Renal cortex interstitium (tissue), 15 donors: Measurements from ENCODE around the gene RPL4. TPM values are rescaled to one million over a fixed set of nuclear protein-coding genes. Genes with fewer than 3 reads are reported as not detected.

ENCODE experiments used
- DNase-seq, 11 donors: peaks; one replicate each; pipeline ENCODE4 v3.0.0-alpha.2; 2013; ENCODE audit warnings: low read depth in 9 of 11, low spot score in 4 of 11; ENCODE audit errors: extremely low read depth in 1 of 11
- long read RNA-seq, 16 experiments: transcript quantifications; one replicate each; lab custom pipeline, GENCODE V29; 2026
- polyA plus RNA-seq, 3 donors: library from polyadenylated mRNA; unstranded; fragments of 120-200 nt; gene quantifications; one replicate each; pipeline ENCODE4 v1.2.1, GENCODE V29; 2013; ENCODE audit not compliant: insufficient read length in 3 of 3

RPL4 gene
- polyA plus RNA-seq, result 1,000 to 10,000 TPM; 3,551 to 3,829 (median 3,692) TPM
- long read RNA-seq, donor 1, transcript RPL4-213 (4 exons, 819 nt), result minor isoform, 10 of 1,148 reads
- long read RNA-seq, donor 1, transcript RPL4-210 (6 exons, 1,099 nt), result minor isoform, 15 of 1,148 reads
- long read RNA-seq, donor 1, transcript RPL4-201 (10 exons, 2,769 nt), result major isoform, 592 of 1,148 reads
- long read RNA-seq, donor 1, transcript RPL4-211 (2 exons, 593 nt), result minor isoform, 12 of 1,148 reads
- long read RNA-seq, donor 1, partial matches to known transcripts, result 462 of 1,148 reads
- long read RNA-seq, donor 1, other reads (novel, unspliced or antisense), result 52 of 1,148 reads
- long read RNA-seq, donor 2, transcript RPL4-213 (4 exons, 819 nt), result minor isoform, 10 of 1,075 reads
- long read RNA-seq, donor 2, transcript RPL4-212 (5 exons, 817 nt), result minor isoform, 18 of 1,075 reads
- long read RNA-seq, donor 2, transcript RPL4-210 (6 exons, 1,099 nt), result minor isoform, 9 of 1,075 reads
- long read RNA-seq, donor 2, transcript RPL4-201 (10 exons, 2,769 nt), result major isoform, 485 of 1,075 reads
- long read RNA-seq, donor 2, partial matches to known transcripts, result 507 of 1,075 reads
- long read RNA-seq, donor 2, other reads (novel, unspliced or antisense), result 39 of 1,075 reads
- long read RNA-seq, donor 3, transcript RPL4-210 (6 exons, 1,099 nt), result minor isoform, 21 of 2,198 reads
- long read RNA-seq, donor 3, transcript RPL4-213 (4 exons, 819 nt), result minor isoform, 35 of 2,198 reads
- long read RNA-seq, donor 3, transcript RPL4-212 (5 exons, 817 nt), result minor isoform, 14 of 2,198 reads
- long read RNA-seq, donor 3, transcript RPL4-201 (10 exons, 2,769 nt), result major isoform, 1,238 of 2,198 reads
- long read RNA-seq, donor 3, partial matches to known transcripts, result 775 of 2,198 reads
- long read RNA-seq, donor 3, other reads (novel, unspliced or antisense), result 103 of 2,198 reads
- long read RNA-seq, donor 4, transcript RPL4-212 (5 exons, 817 nt), result minor isoform, 25 of 1,323 reads
- long read RNA-seq, donor 4, transcript RPL4-213 (4 exons, 819 nt), result minor isoform, 24 of 1,323 reads
- long read RNA-seq, donor 4, transcript RPL4-201 (10 exons, 2,769 nt), result major isoform, 775 of 1,323 reads
- long read RNA-seq, donor 4, transcript RPL4-210 (6 exons, 1,099 nt), result minor isoform, 15 of 1,323 reads
- long read RNA-seq, donor 4, partial matches to known transcripts, result 440 of 1,323 reads
- long read RNA-seq, donor 4, other reads (novel, unspliced or antisense), result 37 of 1,323 reads
- long read RNA-seq, donor 5, result 0 reads
- long read RNA-seq, donor 6, transcript RPL4-213 (4 exons, 819 nt), result minor isoform, 33 of 1,411 reads
- long read RNA-seq, donor 6, transcript RPL4-212 (5 exons, 817 nt), result minor isoform, 5 of 1,411 reads
- long read RNA-seq, donor 6, transcript RPL4-201 (10 exons, 2,769 nt), result major isoform, 678 of 1,411 reads
- long read RNA-seq, donor 6, transcript RPL4-210 (6 exons, 1,099 nt), result minor isoform, 9 of 1,411 reads
- long read RNA-seq, donor 6, partial matches to known transcripts, result 634 of 1,411 reads
- long read RNA-seq, donor 6, other reads (novel, unspliced or antisense), result 49 of 1,411 reads
- long read RNA-seq, donor 7, transcript RPL4-201 (10 exons, 2,769 nt), result major isoform, 1,070 of 2,061 reads
- long read RNA-seq, donor 7, transcript RPL4-210 (6 exons, 1,099 nt), result minor isoform, 23 of 2,061 reads
- long read RNA-seq, donor 7, transcript RPL4-213 (4 exons, 819 nt), result minor isoform, 30 of 2,061 reads
- long read RNA-seq, donor 7, transcript RPL4-212 (5 exons, 817 nt), result minor isoform, 16 of 2,061 reads
- long read RNA-seq, donor 7, partial matches to known transcripts, result 797 of 2,061 reads
- long read RNA-seq, donor 7, other reads (novel, unspliced or antisense), result 109 of 2,061 reads
- long read RNA-seq, donor 8, result 0 reads
- long read RNA-seq, donor 9, transcript RPL4-212 (5 exons, 817 nt), result minor isoform, 8 of 1,598 reads
- long read RNA-seq, donor 9, transcript RPL4-213 (4 exons, 819 nt), result minor isoform, 16 of 1,598 reads
- long read RNA-seq, donor 9, transcript RPL4-201 (10 exons, 2,769 nt), result major isoform, 820 of 1,598 reads
- long read RNA-seq, donor 9, transcript RPL4-210 (6 exons, 1,099 nt), result minor isoform, 11 of 1,598 reads
- long read RNA-seq, donor 9, partial matches to known transcripts, result 661 of 1,598 reads
- long read RNA-seq, donor 9, other reads (novel, unspliced or antisense), result 75 of 1,598 reads
- long read RNA-seq, donor 10, transcript RPL4-210 (6 exons, 1,099 nt), result minor isoform, 25 of 1,792 reads
- long read RNA-seq, donor 10, transcript RPL4-213 (4 exons, 819 nt), result minor isoform, 27 of 1,792 reads
- long read RNA-seq, donor 10, transcript RPL4-212 (5 exons, 817 nt), result minor isoform, 18 of 1,792 reads
- long read RNA-seq, donor 10, transcript RPL4-201 (10 exons, 2,769 nt), result major isoform, 898 of 1,792 reads
- long read RNA-seq, donor 10, partial matches to known transcripts, result 739 of 1,792 reads
- long read RNA-seq, donor 10, other reads (novel, unspliced or antisense), result 80 of 1,792 reads
- long read RNA-seq, donor 11, transcript RPL4-201 (10 exons, 2,769 nt), result major isoform, 556 of 928 reads
- long read RNA-seq, donor 11, transcript RPL4-210 (6 exons, 1,099 nt), result minor isoform, 9 of 928 reads
- long read RNA-seq, donor 11, transcript RPL4-212 (5 exons, 817 nt), result minor isoform, 17 of 928 reads
- long read RNA-seq, donor 11, transcript RPL4-213 (4 exons, 819 nt), result minor isoform, 7 of 928 reads
- long read RNA-seq, donor 11, partial matches to known transcripts, result 281 of 928 reads
- long read RNA-seq, donor 11, other reads (novel, unspliced or antisense), result 52 of 928 reads
- long read RNA-seq, donor 12, transcript RPL4-201 (10 exons, 2,769 nt), result major isoform, 321 of 619 reads
- long read RNA-seq, donor 12, transcript RPL4-213 (4 exons, 819 nt), result minor isoform, 10 of 619 reads
- long read RNA-seq, donor 12, partial matches to known transcripts, result 266 of 619 reads
- long read RNA-seq, donor 12, other reads (novel, unspliced or antisense), result 12 of 619 reads
- long read RNA-seq, donor 13, result 0 reads
- long read RNA-seq, donor 14, transcript RPL4-212 (5 exons, 817 nt), result minor isoform, 15 of 1,568 reads
- long read RNA-seq, donor 14, transcript RPL4-201 (10 exons, 2,769 nt), result major isoform, 942 of 1,568 reads
- long read RNA-seq, donor 14, transcript RPL4-213 (4 exons, 819 nt), result minor isoform, 21 of 1,568 reads
- long read RNA-seq, donor 14, transcript RPL4-210 (6 exons, 1,099 nt), result minor isoform, 9 of 1,568 reads
- long read RNA-seq, donor 14, partial matches to known transcripts, result 507 of 1,568 reads
- long read RNA-seq, donor 14, other reads (novel, unspliced or antisense), result 69 of 1,568 reads
- long read RNA-seq, donor 15, transcript RPL4-212 (5 exons, 817 nt), result minor isoform, 5 of 805 reads
- long read RNA-seq, donor 15, transcript RPL4-210 (6 exons, 1,099 nt), result minor isoform, 9 of 805 reads
- long read RNA-seq, donor 15, transcript RPL4-213 (4 exons, 819 nt), result minor isoform, 9 of 805 reads
- long read RNA-seq, donor 15, transcript RPL4-201 (10 exons, 2,769 nt), result major isoform, 393 of 805 reads
- long read RNA-seq, donor 15, partial matches to known transcripts, result 354 of 805 reads
- long read RNA-seq, donor 15, other reads (novel, unspliced or antisense), result 31 of 805 reads
- long read RNA-seq, donor 16, transcript RPL4-212 (5 exons, 817 nt), result minor isoform, 20 of 3,596 reads
- long read RNA-seq, donor 16, transcript RPL4-201 (10 exons, 2,769 nt), result major isoform, 2,034 of 3,596 reads
- long read RNA-seq, donor 16, transcript RPL4-213 (4 exons, 819 nt), result minor isoform, 19 of 3,596 reads
- long read RNA-seq, donor 16, transcript RPL4-210 (6 exons, 1,099 nt), result minor isoform, 27 of 3,596 reads
- long read RNA-seq, donor 16, partial matches to known transcripts, result 1,243 of 3,596 reads
- long read RNA-seq, donor 16, other reads (novel, unspliced or antisense), result 238 of 3,596 reads

DNA sequence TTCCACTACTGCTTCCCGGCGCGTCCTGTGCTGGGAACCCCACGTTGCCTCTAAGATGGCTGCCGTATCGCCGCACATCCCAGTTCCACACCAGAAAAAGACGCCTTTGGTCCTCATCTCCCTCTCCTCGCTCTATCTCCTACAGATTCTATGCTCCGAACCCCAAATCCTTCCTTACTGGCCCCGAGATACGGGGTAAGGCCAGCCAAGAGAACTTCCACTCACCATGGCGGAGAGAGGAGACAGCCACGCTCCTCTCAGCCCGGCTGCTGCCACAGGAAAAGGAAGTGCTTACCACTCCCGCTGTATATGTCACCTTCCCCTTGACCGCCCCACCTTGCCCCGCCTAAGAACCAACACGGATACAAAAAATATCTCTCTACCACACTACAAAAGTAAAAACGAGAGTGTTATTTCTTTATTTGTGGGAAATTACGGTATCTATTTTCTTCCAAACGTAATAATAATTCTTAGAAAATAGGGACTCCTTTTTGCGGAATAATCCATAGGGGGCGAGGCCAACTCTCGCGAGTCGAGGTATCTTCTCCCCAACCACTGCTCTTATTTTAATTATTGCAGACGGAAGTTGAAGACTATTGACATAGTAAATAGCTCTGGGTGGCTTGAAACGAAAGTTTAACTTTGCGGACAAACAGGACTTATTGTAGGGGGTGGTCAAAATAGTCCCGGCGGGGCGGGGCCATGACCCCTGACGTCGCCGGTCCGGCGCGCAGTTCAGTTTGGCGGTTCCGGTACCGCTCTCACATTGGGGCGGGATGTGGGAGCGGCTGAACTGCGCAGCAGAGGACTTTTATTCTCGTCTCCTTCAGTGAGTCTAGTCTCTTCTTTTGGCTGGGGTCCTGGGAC is at the start of gene RPL4, which contains the start of gene ZWILCH:
TSS of gene RPL4 (minus strand) at position 293 of the 867 bp plus-strand sequence. CDS start at position 228, 65 bp downstream.
TSS of gene ZWILCH (plus strand) at position 764 of the 867 bp plus-strand sequence. CDS start at position 777, 13 bp downstream.
- DNase-seq, result peak; percentile 54 to 91 (median 71)

DNA sequence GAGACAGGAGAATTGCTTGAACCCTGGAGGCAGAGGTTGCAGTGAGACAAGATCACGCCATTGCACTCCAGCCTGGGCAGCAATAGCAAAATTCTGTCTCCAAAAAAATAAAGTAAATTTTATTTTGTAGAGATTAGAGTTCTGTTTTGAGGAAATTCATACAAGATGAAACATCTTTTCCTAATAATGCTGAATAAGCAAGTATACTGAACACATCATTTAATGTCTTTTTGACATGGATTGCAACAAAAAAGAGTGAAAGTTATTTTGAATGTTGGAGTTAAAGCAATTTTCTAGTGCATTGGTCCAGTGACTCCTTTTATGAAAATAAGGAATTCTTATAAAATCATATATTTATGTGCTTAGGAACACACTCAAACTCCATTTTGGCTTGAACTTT is 40.6 kb upstream of the RPL4 start:
- no peak for DNase-seq

DNA sequence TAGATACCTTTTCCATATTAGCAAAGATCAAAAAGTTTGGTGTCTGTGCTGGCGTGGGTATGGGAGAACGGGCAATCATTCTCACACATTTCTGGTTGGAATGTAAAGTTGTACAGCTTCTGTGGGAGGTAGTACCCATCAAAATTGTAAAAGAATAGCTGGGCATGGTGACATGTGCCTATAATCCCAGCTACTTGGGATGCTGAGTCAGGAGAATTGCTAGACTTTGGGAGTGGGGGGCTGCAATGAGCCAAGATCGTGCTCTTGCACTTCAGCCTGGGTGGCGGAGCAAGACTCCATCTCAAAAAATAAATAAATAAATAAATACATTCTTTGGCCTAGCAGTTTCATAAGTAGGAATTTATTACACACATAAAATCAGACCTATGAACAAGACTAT is 38.2 kb upstream of the RPL4 start:
- no peak for DNase-seq

DNA sequence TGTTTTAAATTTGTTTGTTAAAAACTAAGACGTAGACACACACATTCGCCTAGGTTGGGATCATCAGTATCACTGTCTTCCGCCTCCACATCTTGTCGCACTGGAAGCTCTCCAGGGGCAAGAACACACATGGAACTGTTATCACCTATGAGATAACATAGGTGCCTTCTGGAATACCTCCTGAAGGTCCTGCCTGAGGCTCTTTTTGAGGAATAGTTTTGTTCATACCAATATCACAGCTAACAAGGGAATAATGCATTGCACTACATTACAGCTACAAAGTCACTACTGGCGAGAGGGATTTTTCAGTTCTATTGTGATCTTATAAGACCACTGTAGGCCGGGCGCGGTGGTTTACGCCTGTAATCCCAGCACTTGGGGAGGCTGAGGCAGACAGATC is 30.4 kb upstream of the RPL4 start:
- DNase-seq, result no peak

DNA sequence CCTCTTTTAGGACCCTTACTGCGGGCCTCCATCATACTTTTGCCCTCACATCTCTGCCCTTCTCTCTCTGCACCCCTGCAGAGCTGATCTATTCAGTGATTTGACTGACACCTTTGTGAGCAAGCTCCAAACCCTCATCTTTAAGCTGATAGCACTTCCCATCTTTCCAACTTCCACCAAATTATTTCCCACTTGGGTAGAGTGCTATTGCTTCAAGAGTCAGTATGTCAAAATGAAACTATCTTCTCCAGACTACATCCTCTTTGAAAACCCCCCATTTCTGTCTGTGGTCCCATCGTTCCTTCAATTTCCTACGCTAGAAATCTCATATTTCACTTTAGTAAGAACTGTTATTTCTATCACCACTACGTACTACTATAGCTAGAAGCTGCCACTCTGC is 20.2 kb upstream of the RPL4 start:
- no peak for DNase-seq

DNA sequence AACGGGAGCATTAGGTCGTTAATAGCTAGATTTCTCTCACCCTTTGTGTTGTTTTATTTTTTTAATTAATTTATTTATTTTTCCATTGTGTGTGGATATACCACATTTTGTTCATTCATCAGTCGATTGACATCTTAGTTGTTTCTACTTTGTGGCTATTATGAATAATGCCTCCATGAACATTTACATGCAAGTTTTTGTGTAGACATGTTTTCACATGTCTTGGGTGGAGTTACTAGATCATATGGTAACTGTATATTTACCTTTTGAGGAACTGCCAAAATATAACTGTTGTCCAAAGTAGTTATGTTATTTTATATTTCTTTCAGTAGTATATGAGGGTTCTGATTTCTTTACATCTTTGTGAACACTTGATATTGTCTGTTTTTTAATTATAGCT is 19.3 kb upstream of the RPL4 start:
- DNase-seq, result no peak

DNA sequence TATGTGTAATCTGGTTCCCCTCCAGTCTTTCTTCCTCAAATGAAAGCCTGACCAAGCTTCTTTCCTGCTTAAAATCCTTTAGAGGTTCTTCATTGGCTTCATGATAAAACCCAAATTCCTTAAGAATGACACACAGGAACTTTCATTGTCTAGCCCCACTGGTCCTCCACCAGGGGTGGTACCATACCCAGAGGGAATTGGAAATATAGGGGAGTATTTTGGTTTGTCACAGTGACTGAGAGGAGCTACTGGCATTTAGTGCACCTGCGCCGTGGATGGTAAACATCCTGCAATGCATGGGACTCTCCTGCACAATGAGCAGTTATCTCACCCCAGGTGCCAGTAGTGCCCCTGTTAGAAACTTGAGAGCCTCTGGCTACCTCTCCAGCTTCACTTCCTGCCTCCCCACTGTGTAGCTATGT is 11.3 kb upstream of the RPL4 start:
- DNase-seq, result no peak

DNA sequence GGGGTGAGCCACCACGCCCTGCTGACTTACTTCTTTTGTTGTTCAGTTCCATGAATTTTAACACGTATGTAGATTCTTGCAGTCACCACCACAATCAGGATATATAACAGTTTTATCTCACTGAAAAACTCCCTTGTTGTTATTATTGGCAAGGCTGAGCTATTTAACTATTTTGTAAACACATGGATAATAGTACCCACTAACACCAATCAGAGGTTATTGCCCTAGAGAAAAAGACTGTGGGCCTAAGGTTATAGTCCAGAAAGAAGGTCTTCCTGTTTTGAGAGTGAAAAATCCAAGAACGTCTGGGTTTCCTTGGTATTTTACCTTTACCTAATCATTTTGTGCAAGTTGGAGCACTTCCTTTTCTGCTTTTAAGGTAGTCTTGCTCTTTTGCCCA is 9.9 kb upstream of the RPL4 start:
- no peak for DNase-seq

DNA sequence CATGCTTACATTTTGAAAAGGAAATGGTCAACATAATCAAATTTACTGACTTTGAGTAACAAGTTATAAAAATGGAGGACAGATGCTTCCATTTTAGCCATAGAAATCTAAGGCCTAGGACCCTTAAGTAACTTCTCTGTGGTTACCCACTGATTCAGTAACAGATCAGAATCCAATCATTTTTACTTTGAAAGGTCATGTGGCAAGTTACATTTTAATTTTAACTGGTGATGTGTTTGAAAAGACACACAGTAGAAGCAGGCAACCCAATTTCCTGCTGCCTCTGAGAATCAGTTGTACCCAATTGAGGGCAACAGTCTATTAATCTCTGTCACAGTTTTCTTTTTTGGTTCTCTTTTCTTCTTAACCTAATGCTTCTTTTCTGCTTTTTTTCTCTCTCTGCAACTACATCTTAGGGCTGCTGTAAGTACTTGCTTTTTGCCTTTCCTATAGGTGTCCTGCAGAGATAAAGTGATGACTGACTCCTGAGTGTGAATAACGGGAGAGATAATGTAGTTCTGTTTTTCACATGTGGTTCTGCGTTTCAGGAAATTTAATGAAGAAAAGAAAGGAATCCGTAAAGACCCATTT is 3.7 kb upstream of the RPL4 start:
- no peak for DNase-seq

DNA sequence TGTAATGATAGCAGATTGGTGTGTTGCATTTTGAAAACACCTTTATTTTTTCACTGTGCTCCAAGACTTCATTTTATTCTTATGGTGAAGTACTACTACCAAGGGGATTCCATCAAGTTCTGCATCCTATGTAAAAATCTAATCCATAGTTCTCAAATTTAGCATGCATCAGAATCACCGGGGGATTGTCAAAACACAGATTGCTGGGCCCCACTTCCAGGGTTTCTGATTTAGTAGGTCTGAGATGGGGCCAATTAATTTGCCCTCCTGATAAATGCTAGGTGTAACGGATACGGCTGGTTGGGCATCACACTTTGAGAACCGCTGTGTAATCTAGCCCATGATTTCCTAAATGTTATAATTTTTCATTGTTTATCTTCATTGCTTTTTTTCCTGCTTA is 1.2 kb upstream of the RPL4 start:
- DNase-seq, result no peak

DNA sequence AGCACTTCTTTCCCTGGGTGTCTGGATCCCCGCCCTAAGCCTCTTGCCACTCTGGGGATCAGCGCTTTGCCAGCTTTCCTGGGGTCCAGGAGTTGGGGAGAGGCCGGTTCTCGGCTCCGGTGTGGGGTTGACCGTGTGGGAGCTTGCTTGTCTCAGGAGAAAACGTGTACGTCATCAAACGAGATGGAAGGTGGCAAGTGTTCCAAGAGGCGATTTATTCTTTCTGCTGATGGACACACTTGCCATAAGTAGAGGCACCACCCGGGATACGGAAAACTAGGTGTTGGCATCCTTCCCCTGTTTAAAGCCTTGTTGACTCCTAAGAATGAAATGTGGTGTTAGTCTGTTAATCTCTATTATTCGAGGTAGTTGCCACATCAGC is 766 bp upstream of the RPL4 start:
- DNase-seq, result peak in 2 of 11 donors; percentile 20 to 58

DNA sequence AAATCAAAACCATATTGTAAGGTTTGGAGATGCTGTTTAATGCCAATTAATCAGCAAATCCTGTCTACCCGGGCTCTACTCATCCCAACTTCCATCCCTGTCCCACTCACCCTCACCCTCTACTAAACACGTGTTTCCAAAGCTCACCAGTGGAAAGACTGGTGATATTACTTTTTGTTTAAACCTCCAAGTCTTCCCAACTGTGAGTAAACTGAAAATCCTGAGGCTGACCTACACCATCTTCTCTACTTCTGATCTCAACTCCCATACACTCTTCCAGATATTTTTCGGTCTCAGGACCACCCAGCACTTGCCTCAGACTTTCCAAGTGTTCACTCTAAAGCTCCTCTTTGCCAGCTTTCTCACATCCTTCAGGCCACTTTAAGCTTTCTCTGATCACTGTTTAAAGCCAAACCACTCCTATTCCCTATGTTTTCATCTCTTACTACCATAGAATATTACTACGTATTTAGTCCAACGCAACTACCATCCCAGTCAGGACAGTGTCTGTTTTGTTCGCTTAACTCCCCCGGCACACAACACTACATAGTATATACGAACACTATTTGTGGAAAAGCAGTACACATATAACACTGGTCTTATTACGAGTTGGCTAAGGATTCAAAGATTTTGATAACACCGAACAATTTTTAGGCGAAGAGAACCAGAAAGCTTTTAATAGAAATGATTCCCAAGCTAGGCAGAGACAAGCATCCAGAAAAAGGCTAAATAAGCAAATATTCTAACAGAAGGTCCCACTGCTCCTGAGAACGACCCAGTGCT is 684 bp downstream of the RPL4 start:
- DNase-seq, result no peak
